Esophagus squamous epithelium (tissue), 5 donors: ENCODE measurements around the gene SETBP1. TPM values are rescaled to one million over a fixed set of nuclear protein-coding genes. Genes with fewer than 3 reads are reported as not detected.

Experiments
- DNase-seq: peaks from one replicate; lab custom pipeline; 2025; lab: John Stamatoyannopoulos, UW
- H3K27ac ChIP-seq, 4 donors: fragments of 200-600 bp; sonication (generic); one replicate each; pipeline ENCODE4 v1.5.1; 2016 to 2019; ENCODE audit warnings: mild to moderate bottlenecking in 1 of 4
- H3K27me3 ChIP-seq, 4 donors: fragments of 200-600 bp; sonication (generic); 1 replicate in 3 of 4; 2 replicates in 1 of 4; pipeline versions ENCODE4 v1.5.1 to v1.6.0; 2017 to 2021; ENCODE audit warnings: antibody characterized with exemption in 1 of 4
- H3K36me3 ChIP-seq, 3 donors: fragments of 200-600 bp; sonication (generic); one replicate each; pipeline ENCODE4 v1.5.1; 2016 to 2019
- H3K4me1 ChIP-seq, 3 donors: fragments of 200-600 bp; sonication (generic); one replicate each; pipeline ENCODE4 v1.5.1; 2017 to 2019
- H3K4me3 ChIP-seq, 4 donors: fragments of 200-600 bp; sonication (generic); 1 replicate in 3 of 4; 2 replicates in 1 of 4; pipeline ENCODE4 v1.5.1; 2016 to 2019; ENCODE audit warnings: mild to moderate bottlenecking in 2 of 4, moderate library complexity in 1 of 4
- H3K9me3 ChIP-seq, 3 donors: fragments of 200-600 bp; sonication (generic); one replicate each; pipeline ENCODE4 v1.5.1; 2016 to 2019
- POLR2A ChIP-seq, 4 donors: fragments of 450-650 bp; IDR thresholded peaks; one replicate each; pipeline ENCODE4 v1.6.1; 2017; ENCODE audit warnings: antibody characterized with exemption in 4 of 4, mild to moderate bottlenecking in 4 of 4, moderate library complexity in 3 of 4
- WGBS, 2 donors: methylation state at CpG; one replicate each; pipeline ENCODE4 v1.1.5; 2018; 5-methylcytosine and 5-hydroxymethylcytosine counted together
- intact Hi-C: fragments of 100-400 bp; cut with DNase I; formaldehyde crosslinking; loops from one replicate; pipeline ENCODE4 v1.15.0; 2022
- total RNA-seq, 4 donors: library from RNA; depleted of rRNA; stranded (reverse); fragments of >200 nt; gene quantifications; one replicate each; pipeline ENCODE4 v1.1.0, GENCODE V29; 2016
- TF ChIP-seq, protein P1 (sequence below), 6 experiments: fragments of 450-650 bp in 4 of 6; fragments of 200-600 bp in 2 of 6; sonication (generic) in 2 of 6; IDR thresholded peaks; one replicate each; pipeline ENCODE4 v1.5.1; 2016 to 2019; ENCODE audit warnings: antibody characterized with exemption in 6 of 6, mild to moderate bottlenecking in 4 of 6, moderate library complexity in 4 of 6
- donor health status: DM: yes; HTN: yes; CAD: no.

The SETBP1 gene
- total RNA-seq, 4 donors from 2014 or later: 2.6 to 18.5 (median 6.4) TPM

DNA sequence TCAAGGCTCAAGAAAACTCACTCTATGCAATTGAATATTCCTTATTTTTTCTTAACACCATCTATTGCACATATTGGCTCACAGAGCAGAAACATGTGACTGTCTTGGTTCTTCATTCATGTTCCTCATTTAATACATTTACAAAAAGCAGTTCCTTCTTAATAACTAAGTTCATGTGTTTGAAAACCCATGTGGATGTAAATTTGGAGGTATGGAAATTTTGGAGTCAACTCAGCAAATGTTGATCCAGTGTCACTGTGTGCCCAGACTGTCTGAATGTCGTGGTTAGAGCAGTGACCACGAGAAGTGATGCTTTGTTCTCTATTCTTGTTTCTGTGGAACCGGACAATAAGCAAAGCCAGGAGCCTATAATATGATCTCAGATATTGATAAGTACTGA lies 299.1 kb downstream of the SETBP1 start:
- no peak for TF ChIP-seq POLR2A (IDR thresholded peaks at IDR 0.05)
- TF ChIP-seq, protein P1, sequence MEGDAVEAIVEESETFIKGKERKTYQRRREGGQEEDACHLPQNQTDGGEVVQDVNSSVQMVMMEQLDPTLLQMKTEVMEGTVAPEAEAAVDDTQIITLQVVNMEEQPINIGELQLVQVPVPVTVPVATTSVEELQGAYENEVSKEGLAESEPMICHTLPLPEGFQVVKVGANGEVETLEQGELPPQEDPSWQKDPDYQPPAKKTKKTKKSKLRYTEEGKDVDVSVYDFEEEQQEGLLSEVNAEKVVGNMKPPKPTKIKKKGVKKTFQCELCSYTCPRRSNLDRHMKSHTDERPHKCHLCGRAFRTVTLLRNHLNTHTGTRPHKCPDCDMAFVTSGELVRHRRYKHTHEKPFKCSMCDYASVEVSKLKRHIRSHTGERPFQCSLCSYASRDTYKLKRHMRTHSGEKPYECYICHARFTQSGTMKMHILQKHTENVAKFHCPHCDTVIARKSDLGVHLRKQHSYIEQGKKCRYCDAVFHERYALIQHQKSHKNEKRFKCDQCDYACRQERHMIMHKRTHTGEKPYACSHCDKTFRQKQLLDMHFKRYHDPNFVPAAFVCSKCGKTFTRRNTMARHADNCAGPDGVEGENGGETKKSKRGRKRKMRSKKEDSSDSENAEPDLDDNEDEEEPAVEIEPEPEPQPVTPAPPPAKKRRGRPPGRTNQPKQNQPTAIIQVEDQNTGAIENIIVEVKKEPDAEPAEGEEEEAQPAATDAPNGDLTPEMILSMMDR (IDR thresholded peaks at IDR 0.05): no peak
- H3K4me1 ChIP-seq: no peaks in the 10 kb centered on the region
- intact Hi-C loops: no loop called here
- H3K9me3 ChIP-seq: no peaks in the 10 kb centered on the region
- H3K27ac ChIP-seq: no peak overlapping the region
- WGBS, 2 donors: 76 to 82% methylated on average over 3 of the region's 3 CpGs
- no peaks in the 10 kb centered on the region for H3K36me3 ChIP-seq
- no peak for DNase-seq
- H3K4me3 ChIP-seq: no peak overlapping the region
- no peaks in the 10 kb centered on the region for H3K27me3 ChIP-seq

DNA sequence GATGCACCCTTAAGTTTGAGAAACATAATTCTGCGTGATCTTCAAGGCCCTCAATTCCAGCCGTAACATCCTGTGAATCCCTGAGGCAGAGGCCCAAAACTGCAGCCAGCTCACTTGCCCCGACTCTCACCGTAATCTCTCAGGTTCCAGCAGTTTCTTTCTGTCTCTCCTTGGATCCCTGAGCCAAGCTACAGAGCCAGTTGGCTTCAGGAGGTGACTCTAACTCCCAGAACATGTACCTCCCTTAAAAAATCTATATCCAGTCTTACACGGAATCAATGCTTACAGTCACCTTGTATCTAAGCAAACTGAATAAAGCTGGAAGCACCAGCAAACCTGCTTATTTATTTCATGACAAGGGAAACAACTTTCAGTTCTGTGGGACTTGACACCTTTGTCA lies 300.4 kb downstream of the SETBP1 start:
- no peaks in the 10 kb centered on the region for H3K27me3 ChIP-seq
- no peaks in the 10 kb centered on the region for H3K36me3 ChIP-seq
- no peaks in the 10 kb centered on the region for H3K9me3 ChIP-seq
- H3K4me1 ChIP-seq: no peaks in the 10 kb centered on the region
- TF ChIP-seq, protein P1 (IDR thresholded peaks at IDR 0.05): no peak
- no peak for TF ChIP-seq POLR2A (IDR thresholded peaks at IDR 0.05)
- H3K27ac ChIP-seq: no peak overlapping the region
- H3K4me3 ChIP-seq: no peak overlapping the region
- 81 to 94% methylated on average over 5 of the region's 5 CpGs for WGBS, 2 donors
- no peak for DNase-seq
- intact Hi-C loops: no loop called here

DNA sequence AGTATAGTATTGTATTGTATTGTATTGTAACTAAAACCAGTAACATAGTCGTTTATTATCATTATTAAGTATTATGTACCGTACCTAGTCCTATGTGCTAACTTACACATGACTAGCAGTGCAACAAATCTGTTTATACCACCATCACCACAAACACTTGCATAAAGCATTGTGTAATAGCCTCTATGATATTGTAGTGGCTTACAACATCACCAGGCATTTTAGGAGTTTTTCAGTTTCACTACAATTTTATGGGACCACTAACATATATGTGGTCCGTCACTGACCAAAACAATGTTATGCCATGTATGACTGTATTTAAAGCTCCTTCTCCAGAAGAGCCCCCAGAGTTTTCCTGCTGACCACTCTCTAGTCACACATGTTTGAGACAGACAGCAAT lies 306.2 kb downstream of the SETBP1 start:
- no peak for DNase-seq

DNA sequence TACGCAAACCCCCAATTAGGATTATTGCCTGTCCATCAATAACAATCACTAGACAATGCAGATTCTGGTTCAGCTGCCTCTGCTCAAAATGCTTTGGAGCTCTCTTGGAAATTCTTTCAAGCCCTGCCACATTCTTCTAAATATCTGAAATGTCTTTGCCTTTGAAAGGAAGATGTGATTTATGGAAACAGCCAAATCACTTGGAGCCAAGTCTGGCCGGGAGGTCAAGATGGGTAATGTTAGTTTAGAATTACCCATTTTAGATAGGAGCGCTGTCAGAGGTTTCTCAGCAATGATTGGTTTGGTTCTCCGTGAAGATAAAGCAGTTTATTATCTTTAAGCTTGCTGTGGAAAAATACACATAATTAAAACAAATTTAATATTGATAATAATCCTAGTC lies 306.7 kb downstream of the SETBP1 start:
- Histone ChIP-seq H3K9me3 (peaks cover 0 to 4% (median 0%) of the 10 kb centered on the region in 3 donors), H3K27me3 (no peaks in the 10 kb centered on the region), H3K36me3 (no peaks in the 10 kb centered on the region), H3K4me1 (no peaks in the 10 kb centered on the region), H3K27ac (no peak overlapping the region), H3K4me3 (no peak overlapping the region)
- no peak for DNase-seq
- intact Hi-C loops: no loop called here
- TF ChIP-seq, protein P1 (IDR thresholded peaks at IDR 0.05): no peak
- no peak for TF ChIP-seq POLR2A (IDR thresholded peaks at IDR 0.05)
- 68 to 78% methylated on average over 4 of the region's 4 CpGs for WGBS, 2 donors

More for the DNA sequence above, 306.2 kb downstream of the SETBP1 start:
- Histone ChIP-seq H3K27ac (no peak overlapping the region), H3K36me3 (no peaks in the 10 kb centered on the region), H3K9me3 (peaks cover 0 to 4% (median 0%) of the 10 kb centered on the region in 3 donors), H3K4me1 (no peaks in the 10 kb centered on the region), H3K27me3 (no peaks in the 10 kb centered on the region), H3K4me3 (no peak overlapping the region)
- intact Hi-C loops: no loop called here
- 77 to 80% methylated on average over 3 of the region's 3 CpGs for WGBS, 2 donors
- TF ChIP-seq, protein P1 (IDR thresholded peaks at IDR 0.05): no peak
- no peak for TF ChIP-seq POLR2A (IDR thresholded peaks at IDR 0.05)

DNA sequence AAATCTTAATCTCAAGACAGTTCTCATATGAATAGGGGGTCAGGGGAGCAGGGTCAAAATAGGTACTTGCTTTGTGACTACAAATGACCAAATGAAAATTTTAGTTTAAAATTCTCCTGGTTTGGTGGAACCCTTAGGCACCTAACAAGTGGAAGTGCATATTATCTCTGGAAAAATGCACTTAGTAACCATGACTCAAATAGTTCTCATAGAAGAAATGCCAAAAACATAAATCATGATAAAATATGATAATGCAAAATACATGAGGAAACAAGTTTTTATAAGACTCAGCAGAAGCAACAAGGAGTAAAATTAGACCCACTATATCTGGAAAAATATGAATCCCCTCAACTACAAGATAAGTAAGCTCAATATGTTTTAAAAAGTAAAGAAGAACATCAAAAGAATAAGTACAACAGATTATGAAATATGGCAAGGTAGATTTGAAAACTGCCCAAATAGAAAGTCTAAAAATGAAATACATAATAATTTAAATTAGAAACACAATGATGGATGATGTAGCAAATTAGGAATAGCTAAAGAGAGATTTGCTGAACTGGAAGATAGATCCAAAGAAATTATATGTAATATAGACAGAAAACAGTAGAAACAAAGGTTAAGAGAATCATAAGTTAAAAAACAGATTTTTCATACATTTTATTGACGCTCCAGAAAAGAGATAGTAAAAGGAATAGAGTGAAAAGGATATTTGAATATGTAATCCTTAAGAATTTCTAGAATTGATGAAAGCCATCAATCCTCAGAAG lies 308.3 kb downstream of the SETBP1 start:
- Histone ChIP-seq H3K4me3 (no peak overlapping the region), H3K36me3 (no peaks in the 10 kb centered on the region), H3K27ac (no peak overlapping the region), H3K9me3 (peaks cover 0 to 4% (median 0%) of the 10 kb centered on the region in 3 donors), H3K27me3 (no peaks in the 10 kb centered on the region), H3K4me1 (no peaks in the 10 kb centered on the region)
- TF ChIP-seq POLR2A (IDR thresholded peaks at IDR 0.05): no peak
- DNase-seq: no peak
- intact Hi-C loops: no loop called here
- WGBS, 2 donors: 89 to 100% methylated on average over 1 of the region's 1 CpG
